ENCODE measurements around the gene C14orf119. TPM values are rescaled to one million over a fixed set of nuclear protein-coding genes. Genes with fewer than 3 reads are reported as not detected.

Gene C14orf119
- total RNA-seq, 1 experiment from 2014 or later: 39.6 TPM

DNA sequence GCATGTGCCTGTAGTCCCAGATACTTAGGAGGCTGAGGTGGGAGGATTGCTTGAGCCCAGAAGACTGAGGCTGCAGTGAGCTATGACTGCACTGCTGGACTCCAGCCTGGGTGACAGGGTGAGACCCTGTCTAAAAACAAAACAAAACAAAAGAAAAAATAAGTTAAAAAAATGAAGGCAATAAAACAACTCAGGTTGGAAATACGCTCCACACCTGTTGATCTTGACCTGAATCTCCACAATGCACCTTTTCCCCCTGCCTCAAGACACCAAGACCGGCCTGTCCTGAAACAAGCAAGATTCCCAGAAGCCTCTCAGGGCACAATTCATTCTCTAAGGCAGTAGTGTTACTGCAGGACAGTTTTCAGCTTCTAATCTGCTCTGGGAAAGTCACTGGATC is 44.6 kb downstream of the C14orf119 start:
- H3K27ac Mint-ChIP-seq (ENCODE audit: low read depth, unreplicated experiment): peak overlapping the region; percentile 70
- no peak overlapping the region for H3K4me3 Mint-ChIP-seq (ENCODE audit: unreplicated experiment)
- no peaks in the 10 kb centered on the region for H3K36me3 Mint-ChIP-seq (ENCODE audit: insufficient read depth, unreplicated experiment)
- ChIA-PET CTCF (interaction anchor here (0.6 to 5.8 kb wide), 5 partner anchors 19 to 953 kb away, joined by 3 to 39 read pairs (median 3); no protein-coding TSS in a partner anchor), POLR2A (no interaction called here)
- TF ChIP-seq, protein P1, sequence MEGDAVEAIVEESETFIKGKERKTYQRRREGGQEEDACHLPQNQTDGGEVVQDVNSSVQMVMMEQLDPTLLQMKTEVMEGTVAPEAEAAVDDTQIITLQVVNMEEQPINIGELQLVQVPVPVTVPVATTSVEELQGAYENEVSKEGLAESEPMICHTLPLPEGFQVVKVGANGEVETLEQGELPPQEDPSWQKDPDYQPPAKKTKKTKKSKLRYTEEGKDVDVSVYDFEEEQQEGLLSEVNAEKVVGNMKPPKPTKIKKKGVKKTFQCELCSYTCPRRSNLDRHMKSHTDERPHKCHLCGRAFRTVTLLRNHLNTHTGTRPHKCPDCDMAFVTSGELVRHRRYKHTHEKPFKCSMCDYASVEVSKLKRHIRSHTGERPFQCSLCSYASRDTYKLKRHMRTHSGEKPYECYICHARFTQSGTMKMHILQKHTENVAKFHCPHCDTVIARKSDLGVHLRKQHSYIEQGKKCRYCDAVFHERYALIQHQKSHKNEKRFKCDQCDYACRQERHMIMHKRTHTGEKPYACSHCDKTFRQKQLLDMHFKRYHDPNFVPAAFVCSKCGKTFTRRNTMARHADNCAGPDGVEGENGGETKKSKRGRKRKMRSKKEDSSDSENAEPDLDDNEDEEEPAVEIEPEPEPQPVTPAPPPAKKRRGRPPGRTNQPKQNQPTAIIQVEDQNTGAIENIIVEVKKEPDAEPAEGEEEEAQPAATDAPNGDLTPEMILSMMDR (IDR thresholded peaks at IDR 0.05; ENCODE audit: unreplicated experiment): no peak
- H3K27me3 Mint-ChIP-seq (ENCODE audit: insufficient read depth, unreplicated experiment): no peaks in the 10 kb centered on the region
- no peak for DNase-seq (ENCODE audit: unreplicated experiment)
- no TSS peak for BruUV-seq (replicated peaks)
- intact Hi-C loops (cut with micrococcal nuclease): no loop called here
- H3K4me1 Mint-ChIP-seq (ENCODE audit: insufficient read depth, unreplicated experiment): peaks cover 54% of the 10 kb centered on the region
- no peaks in the 10 kb centered on the region for H3K9me3 Mint-ChIP-seq (ENCODE audit: unreplicated experiment)

DNA sequence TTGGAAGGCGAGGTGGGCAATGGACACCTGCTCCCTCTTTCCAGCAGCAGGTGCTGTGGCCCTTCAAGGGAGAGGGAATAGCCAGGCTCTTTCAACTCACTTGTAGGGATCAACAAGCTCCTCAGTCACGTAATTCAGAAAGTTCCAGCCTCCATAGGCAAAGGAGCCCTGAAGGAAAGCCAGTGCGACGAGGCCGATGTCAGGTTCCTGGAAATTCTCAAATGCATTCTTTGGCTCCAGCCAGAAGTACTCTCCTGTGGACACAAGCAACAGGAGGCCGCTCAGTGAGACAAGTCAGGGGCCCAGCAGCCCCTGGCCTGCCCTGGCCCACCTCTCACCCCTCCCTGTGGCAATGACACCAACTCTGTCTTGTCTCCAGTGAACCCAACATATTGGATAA is 45.1 kb downstream of the C14orf119 start:
- Mint-ChIP-seq H3K27ac (ENCODE audit: low read depth, unreplicated experiment) (peak overlapping the region; percentile 27), H3K9me3 (ENCODE audit: unreplicated experiment) (no peaks in the 10 kb centered on the region), H3K36me3 (ENCODE audit: insufficient read depth, unreplicated experiment) (no peaks in the 10 kb centered on the region), H3K27me3 (ENCODE audit: insufficient read depth, unreplicated experiment) (no peaks in the 10 kb centered on the region), H3K4me1 (ENCODE audit: insufficient read depth, unreplicated experiment) (peaks cover 55% of the 10 kb centered on the region), H3K4me3 (ENCODE audit: unreplicated experiment) (no peak overlapping the region)
- ChIA-PET POLR2A (interaction anchor here (0.6 to 1.6 kb wide), 2 partner anchors 10 to 11 kb away, joined by 3 to 5 read pairs; no protein-coding TSS in a partner anchor), CTCF (interaction anchor here (0.6 to 5.8 kb wide), 4 partner anchors 20 to 952 kb away, joined by 3 to 39 read pairs (median 3); no protein-coding TSS in a partner anchor)
- TF ChIP-seq, protein P1 (IDR thresholded peaks at IDR 0.05; ENCODE audit: unreplicated experiment): no peak
- DNase-seq (ENCODE audit: unreplicated experiment): no peak
- BruUV-seq (replicated peaks): no TSS peak
- intact Hi-C loops (cut with micrococcal nuclease): no loop called here

DNA sequence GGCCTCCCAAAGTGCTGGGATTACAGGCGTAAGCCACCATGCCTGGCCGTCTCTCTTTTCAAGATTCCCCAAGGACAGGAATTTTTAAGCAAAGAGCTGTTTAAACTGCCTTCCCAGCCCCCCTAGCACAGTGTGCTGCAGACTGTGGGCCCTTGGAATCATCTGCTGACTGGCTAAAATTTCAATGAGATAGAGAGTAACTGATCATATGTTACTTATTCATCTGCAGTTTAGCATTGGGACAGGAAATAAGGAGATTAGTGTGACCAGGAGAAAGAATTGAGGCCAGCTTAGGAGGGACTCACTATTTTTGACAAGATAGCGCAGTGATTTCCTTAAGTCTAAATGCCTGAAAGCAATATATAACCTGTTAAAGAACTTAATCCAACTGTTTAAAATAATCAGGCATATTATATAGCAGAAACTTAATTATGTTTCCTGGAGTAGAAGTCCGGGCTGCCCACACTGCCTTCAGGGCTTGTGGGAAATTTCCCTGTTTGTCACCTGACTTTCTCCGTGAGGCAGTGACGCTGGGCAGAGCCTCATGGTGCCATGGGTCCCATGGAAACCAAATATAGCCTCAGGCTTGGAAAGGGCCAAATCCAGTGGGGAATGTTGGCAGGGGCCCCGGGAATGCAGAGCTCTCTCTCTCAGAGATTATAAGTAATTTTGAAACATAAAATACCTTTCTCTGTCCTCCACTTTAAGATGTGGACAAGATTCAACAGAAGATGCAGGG is 46.6 kb downstream of the C14orf119 start:
- no peaks in the 10 kb centered on the region for H3K27me3 Mint-ChIP-seq (ENCODE audit: insufficient read depth, unreplicated experiment)
- TF ChIP-seq, protein P1 (IDR thresholded peaks at IDR 0.05; ENCODE audit: unreplicated experiment): no peak
- DNase-seq (ENCODE audit: unreplicated experiment): peak; percentile 83
- peak overlapping the region; percentile 83 for H3K27ac Mint-ChIP-seq (ENCODE audit: low read depth, unreplicated experiment)
- intact Hi-C loops (cut with micrococcal nuclease): no loop called here
- ChIA-PET POLR2A (interaction anchor here (0.5 to 2.3 kb wide), 14 partner anchors 10 to 1004 kb away, joined by 3 to 11 read pairs (median 4); partner anchors contain the start of genes ACIN1 and C14orf119), CTCF (interaction anchor here (0.6 to 5.8 kb wide), 7 partner anchors 10 to 1863 kb away, joined by 3 to 39 read pairs (median 6); no protein-coding TSS in a partner anchor)
- BruUV-seq (replicated peaks): no TSS peak
- peaks cover 59% of the 10 kb centered on the region for H3K4me1 Mint-ChIP-seq (ENCODE audit: insufficient read depth, unreplicated experiment)
- H3K36me3 Mint-ChIP-seq (ENCODE audit: insufficient read depth, unreplicated experiment): no peaks in the 10 kb centered on the region
- no peaks in the 10 kb centered on the region for H3K9me3 Mint-ChIP-seq (ENCODE audit: unreplicated experiment)
- H3K4me3 Mint-ChIP-seq (ENCODE audit: unreplicated experiment): no peak overlapping the region

DNA sequence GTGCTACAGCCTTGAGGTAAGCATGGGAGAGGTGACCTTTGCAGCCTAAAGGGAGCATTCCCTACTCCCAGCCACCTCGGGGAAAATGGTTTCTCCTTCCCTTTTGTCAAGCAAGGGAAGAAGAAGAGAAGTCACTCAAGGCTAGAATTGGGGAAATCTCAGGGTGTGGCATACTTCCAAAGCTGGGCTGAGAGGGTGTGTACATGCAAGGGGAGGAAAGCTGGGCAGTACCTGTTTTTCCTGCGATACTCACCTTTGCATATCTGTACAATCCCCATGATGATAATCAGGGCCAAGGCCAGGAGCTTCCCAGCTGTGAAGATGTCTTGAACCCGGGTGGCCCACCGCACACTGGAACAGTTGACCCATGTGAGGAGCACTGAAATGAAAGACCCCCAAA is 47.5 kb downstream of the C14orf119 start:
- POLR2A ChIA-PET: interaction anchor here (0.6 to 2.3 kb wide), 12 partner anchors 9 to 48 kb away, joined by 3 to 12 read pairs (median 6); partner anchors contain the start of genes ACIN1 and C14orf119
- Mint-ChIP-seq H3K4me1 (ENCODE audit: insufficient read depth, unreplicated experiment) (peaks cover 59% of the 10 kb centered on the region), H3K9me3 (ENCODE audit: unreplicated experiment) (no peaks in the 10 kb centered on the region), H3K27me3 (ENCODE audit: insufficient read depth, unreplicated experiment) (no peaks in the 10 kb centered on the region), H3K4me3 (ENCODE audit: unreplicated experiment) (no peak overlapping the region), H3K36me3 (ENCODE audit: insufficient read depth, unreplicated experiment) (no peaks in the 10 kb centered on the region), H3K27ac (ENCODE audit: low read depth, unreplicated experiment) (peak overlapping the region; percentile 83)
- DNase-seq (ENCODE audit: unreplicated experiment): no peak
- CTCF ChIA-PET: interaction anchor here (1.1 to 5.8 kb wide), 7 partner anchors 9 to 74 kb away, joined by 3 to 39 read pairs (median 6); no protein-coding TSS in a partner anchor
- TF ChIP-seq, protein P1 (IDR thresholded peaks at IDR 0.05; ENCODE audit: unreplicated experiment): no peak
- intact Hi-C loops (cut with micrococcal nuclease): no loop called here
- no TSS peak for BruUV-seq (replicated peaks)

Data from MCF 10A (cell line).